Heart left ventricle (tissue), 16 donors: ENCODE results near the gene CSTF1. TPM values are rescaled to one million over a fixed set of nuclear protein-coding genes. Genes with fewer than 3 reads are reported as not detected.

Experiments
- ATAC-seq, 4 donors: fragments of 200-7000 bp; cut with Tn5 transposase; one replicate each; pipeline ENCODE4 v1.9.1; 2020 to 2022; ENCODE audit warnings: moderate library complexity in 4 of 4, mild to moderate bottlenecking in 3 of 4, moderate number of reproducible peaks in 1 of 4
- DNase-seq, 5 donors: peaks; one replicate each; pipeline ENCODE4 v3.0.0-alpha.2; 2020
- H3K27ac ChIP-seq, 12 donors: fragments of 200-600 bp; sonication (generic) in 4 of 12; one replicate each; pipeline versions ENCODE4 v1.5.0 to v1.8.0; 2016 to 2022; ENCODE audit warnings: mild to moderate bottlenecking in 2 of 12
- H3K27me3 ChIP-seq, 9 donors: fragments of 200-600 bp; sonication (generic) in 2 of 9; one replicate each; pipeline versions ENCODE4 v1.5.1 to v1.8.0; 2016 to 2022; ENCODE audit warnings: mild to moderate bottlenecking in 3 of 9
- H3K36me3 ChIP-seq, 9 donors: fragments of 200-600 bp; sonication (generic) in 2 of 9; one replicate each; pipeline versions ENCODE4 v1.5.0 to v1.8.0; 2018 to 2022; ENCODE audit warnings: mild to moderate bottlenecking in 2 of 9
- H3K4me1 ChIP-seq, 12 donors: fragments of 200-600 bp; sonication (generic) in 4 of 12; one replicate each; pipeline versions ENCODE4 v1.5.0 to v1.8.0; 2016 to 2022; ENCODE audit warnings: mild to moderate bottlenecking in 3 of 12
- H3K4me3 ChIP-seq, 12 donors: fragments of 200-600 bp; sonication (generic) in 4 of 12; one replicate each; pipeline versions ENCODE4 v1.5.0 to v1.8.0; 2017 to 2022; ENCODE audit warnings: mild to moderate bottlenecking in 9 of 12, moderate library complexity in 4 of 12
- H3K9me3 ChIP-seq, 12 donors: fragments of 200-600 bp; sonication (generic) in 4 of 12; one replicate each; pipeline versions ENCODE4 v1.5.0 to v1.8.0; 2016 to 2022; ENCODE audit warnings: mild to moderate bottlenecking in 1 of 12
- POLR2A ChIP-seq, 2 donors: fragments of 450-650 bp; IDR thresholded peaks; one replicate each; pipeline ENCODE4 v1.6.1; 2017; ENCODE audit warnings: antibody characterized with exemption in 2 of 2, mild to moderate bottlenecking in 2 of 2, moderate library complexity in 2 of 2
- WGBS, 4 donors: extraction: QIAGEN DNeasy Blood & Tissue Kit in 2 of 4; methylation state at CpG; one replicate each; pipeline versions ENCODE4 v1.1.5 to v1.1.7; 2013 to 2018; 5-methylcytosine and 5-hydroxymethylcytosine counted together
- intact Hi-C, 10 donors: fragments of 100-400 bp; cut with DNase I; formaldehyde crosslinking; loops; one replicate each; pipeline versions ENCODE4 v1.11.1 to v1.14.2; 2022
- polyA plus RNA-seq, 2 donors: library from polyadenylated mRNA; stranded (reverse); fragments of 200-250 nt; gene quantifications; one replicate each; pipeline ENCODE4 v1.2.3, GENCODE V29; 2013
- total RNA-seq, 9 donors: library from RNA; depleted of rRNA in 2 of 9; stranded (reverse); fragments of >200 nt in 2 of 9; fragmentation: NEBNext Ultra II Directional in 3 of 9; extraction: Animal tissue kit (Norgen Biotek cat#: 25700) in 3 of 9; gene quantifications; one replicate each; pipeline versions ENCODE4 v1.1.0 to v1.2.4, GENCODE V29; 2016 to 2023
- TF ChIP-seq, protein P1 (sequence below), 12 donors: fragments of 200-600 bp; sonication (generic) in 4 of 12; IDR thresholded peaks; one replicate each; pipeline versions ENCODE4 v1.5.0 to v1.8.0; 2018 to 2022; ENCODE audit warnings: antibody characterized with exemption in 12 of 12, mild to moderate bottlenecking in 5 of 12
- donor health status: ischemic (EF 13 %, LVEDD 7.1; RV severe dilation, severe dysfunction).
- donor health status: healthy with polysubstance abuse.
- donor health status: DM: no; HTN: yes; CAD: no.
- donor health status: DM: no; HTN: no; CAD: no.
- donor health status: ischemic (EF 25% LVEDD 6.9; RV normal size, moderate dysfunction).
- donor health status: ischemic (EF 25% LVEDD 5.7; RV mildly dilated, moderate dysfunction).
- donor health status: healthy.
- donor health status: DM: yes; HTN: yes; CAD: no.
- donor health status: ischemic (EF 35%, LVEDD 5.7; RV mildly dilated, moderate dysfunction).
- donor health status: nonischemic (EF 11% LVEDD 7.7; RV severe dilation, severe dysfunction).
- donor health status: DM: yes; HTN: yes; CAD: no.
- donor health status: PGD.
- donor health status: ischemic (EF 29% LVEDD 5.4; RV normal size, mild dysfunction).
- donor health status: nonischemic (EF 23%, LVEDD 6.1; RV moderate dilation, normal function).

CSTF1 gene
- total and polyA plus RNA-seq, 11 donors = 4.2 to 27.3 (median 21.4) TPM

- TF ChIP-seq POLR2A (IDR thresholded peaks at IDR 0.05) = no peak
- TF ChIP-seq, protein P1, sequence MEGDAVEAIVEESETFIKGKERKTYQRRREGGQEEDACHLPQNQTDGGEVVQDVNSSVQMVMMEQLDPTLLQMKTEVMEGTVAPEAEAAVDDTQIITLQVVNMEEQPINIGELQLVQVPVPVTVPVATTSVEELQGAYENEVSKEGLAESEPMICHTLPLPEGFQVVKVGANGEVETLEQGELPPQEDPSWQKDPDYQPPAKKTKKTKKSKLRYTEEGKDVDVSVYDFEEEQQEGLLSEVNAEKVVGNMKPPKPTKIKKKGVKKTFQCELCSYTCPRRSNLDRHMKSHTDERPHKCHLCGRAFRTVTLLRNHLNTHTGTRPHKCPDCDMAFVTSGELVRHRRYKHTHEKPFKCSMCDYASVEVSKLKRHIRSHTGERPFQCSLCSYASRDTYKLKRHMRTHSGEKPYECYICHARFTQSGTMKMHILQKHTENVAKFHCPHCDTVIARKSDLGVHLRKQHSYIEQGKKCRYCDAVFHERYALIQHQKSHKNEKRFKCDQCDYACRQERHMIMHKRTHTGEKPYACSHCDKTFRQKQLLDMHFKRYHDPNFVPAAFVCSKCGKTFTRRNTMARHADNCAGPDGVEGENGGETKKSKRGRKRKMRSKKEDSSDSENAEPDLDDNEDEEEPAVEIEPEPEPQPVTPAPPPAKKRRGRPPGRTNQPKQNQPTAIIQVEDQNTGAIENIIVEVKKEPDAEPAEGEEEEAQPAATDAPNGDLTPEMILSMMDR (IDR thresholded peaks at IDR 0.05) = no peak
- ATAC-seq (peak in 3 of 4 donors; percentile 11 to 74 (median 36)), DNase-seq (no peak)
- Histone ChIP-seq H3K36me3 (peaks cover 0 to 48% (median 3%) of the 10 kb centered on the region in 9 donors), H3K4me3 (no peak overlapping the region), H3K4me1 (peaks cover 0 to 13% (median 0%) of the 10 kb centered on the region in 12 donors), H3K27me3 (no peaks in the 10 kb centered on the region), H3K27ac (peak overlapping the region in 1 of 12 donors; percentile 51), H3K9me3 (no peaks in the 10 kb centered on the region)
- intact Hi-C loops = no loop called here
- WGBS, 4 donors = 81 to 97% (median 89%) methylated on average over 1 of the region's 1 CpG
These were observed 18.5 kb upstream of the CSTF1 start for GRCh38 chr20:56373942-56374341.

GRCh38 chr20:56376331-56376730 is 16.1 kb upstream of the CSTF1 start:
- DNase-seq (no peak), ATAC-seq (no peak)
- Histone ChIP-seq H3K27ac (peak overlapping the region in 1 of 12 donors; percentile 12), H3K4me1 (peaks cover 0 to 22% (median 4%) of the 10 kb centered on the region in 12 donors), H3K36me3 (peaks cover 0 to 37% (median 0%) of the 10 kb centered on the region in 9 donors), H3K9me3 (no peaks in the 10 kb centered on the region), H3K27me3 (no peaks in the 10 kb centered on the region), H3K4me3 (no peak overlapping the region)
- 79 to 87% (median 84%) methylated on average over 2 of the region's 2 CpGs for WGBS, 4 donors
- intact Hi-C loops = no loop called here
- no peak for TF ChIP-seq POLR2A (IDR thresholded peaks at IDR 0.05)
- TF ChIP-seq, protein P1 (IDR thresholded peaks at IDR 0.05) = no peak

DNA sequence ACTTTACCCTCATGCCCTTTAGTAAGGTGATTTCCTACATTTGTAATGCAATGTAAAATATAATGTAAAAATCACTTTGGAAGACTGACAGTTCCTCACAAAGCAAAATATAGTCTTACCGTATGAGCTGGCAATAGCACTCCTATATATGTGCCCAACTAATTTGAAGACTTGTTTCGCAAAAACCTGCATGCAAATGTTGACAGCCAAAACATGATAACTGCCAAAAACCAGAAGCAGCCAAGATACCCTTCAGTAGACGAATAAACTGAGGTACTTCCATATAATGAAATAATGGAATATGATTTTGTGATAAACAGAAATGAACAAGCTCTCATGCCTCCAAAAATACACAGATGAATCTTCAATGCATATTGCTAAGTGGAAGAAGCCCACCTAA is 14.1 kb upstream of the CSTF1 start:
- H3K27ac ChIP-seq = no peak overlapping the region
- H3K36me3 ChIP-seq = peaks cover 0 to 20% (median 0%) of the 10 kb centered on the region in 9 donors
- peaks cover 0 to 22% (median 4%) of the 10 kb centered on the region in 12 donors for H3K4me1 ChIP-seq
- intact Hi-C loops = no loop called here
- DNase-seq (no peak), ATAC-seq (no peak)
- H3K4me3 ChIP-seq = no peak overlapping the region
- no peaks in the 10 kb centered on the region for H3K27me3 ChIP-seq
- TF ChIP-seq POLR2A (IDR thresholded peaks at IDR 0.05) = no peak
- TF ChIP-seq, protein P1 (IDR thresholded peaks at IDR 0.05) = no peak
- H3K9me3 ChIP-seq = no peaks in the 10 kb centered on the region
- WGBS, 4 donors = 95 to 97% (median 96%) methylated on average over 3 of the region's 3 CpGs

GRCh38 chr20:56380375-56380774 is 12.1 kb upstream of the CSTF1 start:
- DNase-seq (no peak), ATAC-seq (no peak)
- Histone ChIP-seq H3K9me3 (no peaks in the 10 kb centered on the region), H3K36me3 (peaks cover 0 to 17% (median 0%) of the 10 kb centered on the region in 9 donors), H3K27ac (no peak overlapping the region), H3K4me1 (peaks cover 0 to 17% (median 4%) of the 10 kb centered on the region in 12 donors), H3K27me3 (no peaks in the 10 kb centered on the region), H3K4me3 (no peak overlapping the region)
- TF ChIP-seq POLR2A (IDR thresholded peaks at IDR 0.05) = no peak
- TF ChIP-seq, protein P1 (IDR thresholded peaks at IDR 0.05) = no peak
- 8 to 9% (median 9%) methylated on average over 1 of the region's 1 CpG for WGBS, 4 donors
- intact Hi-C loops = no loop called here
